Body of pancreas (tissue), 4 donors: Measurements from ENCODE around the gene DDX19B.
"Not testable (repeated sequence)": the region's sequence is repeated elsewhere in the genome, so short reads cannot be mapped to it uniquely, and the experiment has no call there.

ENCODE experiments used
- CTCF ChIP-seq, 7 experiments: fragments of 450-650 bp in 4 of 7; fragments of 200-600 bp in 3 of 7; sonication (generic) in 3 of 7; IDR thresholded peaks; one replicate each; pipeline ENCODE4 v1.5.1; 2016 to 2019; ENCODE audit warnings: antibody characterized with exemption in 7 of 7
- POLR2A ChIP-seq, 3 donors: fragments of 450-650 bp; IDR thresholded peaks; one replicate each; pipeline ENCODE4 v1.6.1; 2016; ENCODE audit warnings: antibody characterized with exemption in 3 of 3, mild to moderate bottlenecking in 2 of 3

GRCh38 chr16:70249697-70250096, 49.3 kb upstream of the DDX19B start:
- not testable (repeated sequence) for TF ChIP-seq CTCF, POLR2A (IDR thresholded peaks at IDR 0.05)
